Adrenal gland (tissue), 12 donors: ENCODE results near the gene SFRP5. TPM values are rescaled to one million over a fixed set of nuclear protein-coding genes. Genes with fewer than 3 reads are reported as not detected.

Experiments
- DNase-seq, 7 donors: peaks; one replicate each; pipeline ENCODE4 v3.0.0-alpha.2; 2019 to 2020
- H3K27ac ChIP-seq, 5 donors: fragments of 200-600 bp; sonication (generic) in 4 of 5; 1 replicate in 3 of 5; 2 replicates in 2 of 5; pipeline versions ENCODE4 v1.5.1 to v1.8.0; 2016 to 2020; ENCODE audit warnings: mild to moderate bottlenecking in 1 of 5
- H3K27me3 ChIP-seq: fragments of 200-600 bp; 2 replicates; pipeline ENCODE4 v1.8.0; 2021
- H3K36me3 ChIP-seq, 2 donors: fragments of 200-600 bp; replicated peaks in 1 of 2; 1 replicate in 1 of 2; 2 replicates in 1 of 2; pipeline versions ENCODE4 v1.5.1 to v1.8.0; 2018 to 2022
- H3K4me1 ChIP-seq, 2 donors: fragments of 200-600 bp; replicated peaks in 1 of 2; 1 replicate in 1 of 2; 2 replicates in 1 of 2; pipeline versions ENCODE4 v1.5.1 to v1.8.0; 2018 to 2021
- H3K4me3 ChIP-seq, 4 donors: fragments of 200-600 bp; sonication (generic) in 3 of 4; one replicate each; pipeline ENCODE4 v1.5.1; 2016 to 2018
- H3K9me3 ChIP-seq, 3 donors: fragments of 200-600 bp; sonication (generic) in 1 of 3; replicated peaks in 1 of 3; 1 replicate in 2 of 3; 2 replicates in 1 of 3; pipeline versions ENCODE4 v1.5.1 to v1.8.0; 2016 to 2021
- CTCF ChIP-seq, 6 experiments: fragments of 450-650 bp in 4 of 6; fragments of 200-600 bp in 2 of 6; sonication (generic) in 1 of 6; IDR thresholded peaks; 1 replicate in 5 of 6; 2 replicates in 1 of 6; pipeline versions ENCODE4 v1.5.1 to v1.8.0; 2016 to 2021; ENCODE audit warnings: antibody characterized with exemption in 6 of 6, mild to moderate bottlenecking in 2 of 6, moderate library complexity in 1 of 6
- POLR2A ChIP-seq, 2 donors: fragments of 450-650 bp; IDR thresholded peaks; one replicate each; pipeline ENCODE4 v1.6.1; 2017; ENCODE audit warnings: antibody characterized with exemption in 2 of 2, mild to moderate bottlenecking in 2 of 2, moderate library complexity in 1 of 2
- WGBS, 4 donors: extraction: QIAGEN DNeasy Blood & Tissue Kit in 2 of 4; methylation state at CpG; one replicate each; pipeline versions ENCODE4 v1.1.5 to v1.1.7; 2013 to 2017; 5-methylcytosine and 5-hydroxymethylcytosine counted together
- intact Hi-C, 2 donors: fragments of 100-400 bp; cut with DNase I; formaldehyde crosslinking; loops; one replicate each; pipeline versions ENCODE4 v1.14.1 to v1.15.0; 2022 to 2023
- polyA plus RNA-seq, 3 donors: library from polyadenylated mRNA; stranded (reverse); fragments of 200-250 nt in 2 of 3; fragments of 350-450 nt in 1 of 3; fragmentation: Illumina TruSeq in 1 of 3; extraction: RNeasy Lipid Tissue Mini Kit (QIAGEN cat#74804) in 1 of 3; gene quantifications; one replicate each; pipeline ENCODE4 v1.2.3, GENCODE V29; 2013 to 2014
- total RNA-seq, 9 donors: library from RNA; depleted of rRNA in 4 of 9; stranded (reverse); fragments of >200 nt in 4 of 9; fragments of 120-200 nt in 1 of 9; fragmentation: NEBNext Ultra II Directional in 1 of 9; extraction: Animal tissue kit (Norgen Biotek cat#: 25700) in 1 of 9; gene quantifications; one replicate each; pipeline versions ENCODE4 v1.1.0 to v1.2.4, GENCODE V29; 2013 to 2023
- donor health status: healthy with polysubstance abuse.
- donor health status: Bipolar disorder and iron deficiency.
- donor health status: DM: yes; HTN: yes; CAD: no.
- donor health status: DM: no; HTN: no; CAD: no.
- donor health status: DM: no; HTN: no; CAD: no.
- donor health status: DM: yes; HTN: yes; CAD: no.

Gene SFRP5
- total and polyA plus RNA-seq, 12 donors = 0.22 to 43.4 (median 5.2) TPM

GRCh38 chr10:97778452-97779302 lies 6.9 kb upstream of the SFRP5 start:
- WGBS, 4 donors = 86 to 93% (median 88%) methylated on average over 9 to 11 of the region's 11 CpGs
- intact Hi-C loops = no loop called here
- Histone ChIP-seq H3K36me3 (no peaks in the 10 kb centered on the region), H3K27ac (no peak overlapping the region), H3K4me3 (no peak overlapping the region), H3K9me3 (no peaks in the 10 kb centered on the region), H3K4me1 (peaks cover 0 to 29% of the 10 kb centered on the region in 2 donors), H3K27me3 (no peaks in the 10 kb centered on the region)
- DNase-seq = no peak
- TF ChIP-seq POLR2A (IDR thresholded peaks at IDR 0.05) (no peak), CTCF (IDR thresholded peaks at IDR 0.05) (no peak)

GRCh38 chr10:97777143-97777542 lies 5.3 kb upstream of the SFRP5 start:
- Histone ChIP-seq H3K27me3 (no peaks in the 10 kb centered on the region), H3K9me3 (no peaks in the 10 kb centered on the region), H3K36me3 (no peaks in the 10 kb centered on the region), H3K4me3 (no peak overlapping the region), H3K27ac (no peak overlapping the region), H3K4me1 (peaks cover 0 to 20% of the 10 kb centered on the region in 2 donors)
- TF ChIP-seq POLR2A (IDR thresholded peaks at IDR 0.05) (no peak), CTCF (IDR thresholded peaks at IDR 0.05) (no peak)
- intact Hi-C loops = no loop called here
- DNase-seq = no peak
- whole genome bisulfite sequencing, 4 donors = 93 to 98% (median 94%) methylated on average over 4 of the region's 4 CpGs

GRCh38 chr10:97774811-97775294 lies 3.1 kb upstream of the SFRP5 start:
- no peak overlapping the region for H3K27ac ChIP-seq
- intact Hi-C loops = no loop called here
- WGBS, 4 donors = 45 to 69% (median 61%) methylated on average over 2 to 10 of the region's 10 CpGs
- H3K27me3 ChIP-seq = peaks cover 16% of the 10 kb centered on the region
- no peak for DNase-seq
- H3K36me3 ChIP-seq = no peaks in the 10 kb centered on the region
- H3K4me1 ChIP-seq = no peaks in the 10 kb centered on the region
- H3K4me3 ChIP-seq = no peak overlapping the region
- no peaks in the 10 kb centered on the region for H3K9me3 ChIP-seq
- TF ChIP-seq CTCF (IDR thresholded peaks at IDR 0.05) (no peak), POLR2A (IDR thresholded peaks at IDR 0.05) (no peak)

- no peak for TF ChIP-seq CTCF (IDR thresholded peaks at IDR 0.05)
- no peak for TF ChIP-seq POLR2A (IDR thresholded peaks at IDR 0.05)
- Histone ChIP-seq H3K27me3 (peaks cover 18% of the 10 kb centered on the region), H3K4me3 (no peak overlapping the region), H3K27ac (no peak overlapping the region), H3K4me1 (no peaks in the 10 kb centered on the region), H3K9me3 (no peaks in the 10 kb centered on the region), H3K36me3 (no peaks in the 10 kb centered on the region)
- no peak for DNase-seq
- 36 to 83% (median 48%) methylated on average over 1 of the region's 1 CpG for WGBS, 4 donors
- intact Hi-C loops = no loop called here
Measured at GRCh38 chr10:97773096-97773495, 1.3 kb upstream of the SFRP5 start.
